ENCODE data around the gene CTSS.
"Not testable (repeated sequence)": the region's sequence is repeated elsewhere in the genome, so short reads cannot be mapped to it uniquely, and the experiment has no call there.

Gene CTSS

GRCh38 chr1:150762552-150762951 is 3.0 kb downstream of the CTSS start:
- H3K4me1 Mint-ChIP-seq (ENCODE audit: low read depth) = peaks cover 58% of the 10 kb centered on the region
- H3K27me3 Mint-ChIP-seq = no peaks in the 10 kb centered on the region
- peak overlapping the region; percentile 65 for H3K27ac Mint-ChIP-seq
- H3K9me3 Mint-ChIP-seq = no peaks in the 10 kb centered on the region
- H3K4me3 Mint-ChIP-seq = peak overlapping the region; percentile 70
- peaks cover 82% of the 10 kb centered on the region for H3K36me3 Mint-ChIP-seq (ENCODE audit: low read depth)
- intact Hi-C loops (cut with micrococcal nuclease) = loop anchor here (10.0 kb wide), 1 partner anchor 212 kb away; the partner anchor contains the start of gene CERS2

- H3K4me1 Mint-ChIP-seq (ENCODE audit: low read depth) = peaks cover 54% of the 10 kb centered on the region
- peaks cover 89% of the 10 kb centered on the region for H3K36me3 Mint-ChIP-seq (ENCODE audit: low read depth)
- no peaks in the 10 kb centered on the region for H3K9me3 Mint-ChIP-seq
- intact Hi-C loops (cut with micrococcal nuclease) = loop anchor here (10.0 kb wide), 1 partner anchor 213 kb away; the partner anchor contains the start of gene CERS2
- H3K27ac Mint-ChIP-seq = peak overlapping the region; percentile 76
- H3K27me3 Mint-ChIP-seq = no peaks in the 10 kb centered on the region
- no peak overlapping the region for H3K4me3 Mint-ChIP-seq
These were observed 3.8 kb downstream of the CTSS start for GRCh38 chr1:150761801-150762200.

- peaks cover 48% of the 10 kb centered on the region for H3K4me1 Mint-ChIP-seq (ENCODE audit: low read depth)
- no peaks in the 10 kb centered on the region for H3K27me3 Mint-ChIP-seq
- peak overlapping the region; percentile 72 for H3K4me3 Mint-ChIP-seq
- H3K9me3 Mint-ChIP-seq = no peaks in the 10 kb centered on the region
- H3K36me3 Mint-ChIP-seq (ENCODE audit: low read depth) = peaks cover 87% of the 10 kb centered on the region
- intact Hi-C loops (cut with micrococcal nuclease) = loop anchor here (1.0 to 10.0 kb wide), 2 partner anchors 53 to 215 kb away; partner anchors contain the start of gene CERS2
- peak overlapping the region; percentile 76 for H3K27ac Mint-ChIP-seq
These were observed 5.6 kb downstream of the CTSS start for GRCh38 chr1:150760013-150760412.

GRCh38 chr1:150753416-150753815 is 12.2 kb downstream of the CTSS start:
- Mint-ChIP-seq H3K4me3 (no peak overlapping the region), H3K4me1 (ENCODE audit: low read depth) (peaks cover 18% of the 10 kb centered on the region), H3K27ac (no peak overlapping the region), H3K9me3 (no peaks in the 10 kb centered on the region), H3K36me3 (ENCODE audit: low read depth) (peaks cover 22% of the 10 kb centered on the region), H3K27me3 (no peaks in the 10 kb centered on the region)
- intact Hi-C loops (cut with micrococcal nuclease) = loop anchor here (10.0 kb wide), 1 partner anchor 201 kb away; no protein-coding TSS in a partner anchor

GRCh38 chr1:150751443-150751842 is 14.1 kb downstream of the CTSS start:
- Mint-ChIP-seq H3K4me1 (ENCODE audit: low read depth) (peaks cover 17% of the 10 kb centered on the region), H3K4me3 (no peak overlapping the region), H3K27me3 (no peaks in the 10 kb centered on the region), H3K27ac (no peak overlapping the region), H3K9me3 (no peaks in the 10 kb centered on the region), H3K36me3 (ENCODE audit: low read depth) (peaks cover 2% of the 10 kb centered on the region)
- intact Hi-C loops (cut with micrococcal nuclease) = loop anchor here (10.0 kb wide), 1 partner anchor 203 kb away; no protein-coding TSS in a partner anchor

- Mint-ChIP-seq H3K27ac (no peak overlapping the region), H3K4me3 (no peak overlapping the region), H3K4me1 (ENCODE audit: low read depth) (peaks cover 17% of the 10 kb centered on the region), H3K9me3 (no peaks in the 10 kb centered on the region), H3K36me3 (ENCODE audit: low read depth) (no peaks in the 10 kb centered on the region), H3K27me3 (no peaks in the 10 kb centered on the region)
- intact Hi-C loops (cut with micrococcal nuclease) = loop anchor here (10.0 kb wide), 1 partner anchor 205 kb away; no protein-coding TSS in a partner anchor
These were observed 15.8 kb downstream of the CTSS start for GRCh38 chr1:150749720-150750311.

GRCh38 chr1:150748878-150749719 is 16.5 kb downstream of the CTSS start:
- H3K27me3 Mint-ChIP-seq = no peaks in the 10 kb centered on the region
- no peaks in the 10 kb centered on the region for H3K36me3 Mint-ChIP-seq (ENCODE audit: low read depth)
- peaks cover 17% of the 10 kb centered on the region for H3K4me1 Mint-ChIP-seq (ENCODE audit: low read depth)
- intact Hi-C loops (cut with micrococcal nuclease) = no loop called here
- no peaks in the 10 kb centered on the region for H3K9me3 Mint-ChIP-seq
- H3K27ac Mint-ChIP-seq = no peak overlapping the region
- H3K4me3 Mint-ChIP-seq = no peak overlapping the region

GRCh38 chr1:150730130-150730721 is 35.4 kb downstream of the CTSS start:
- Mint-ChIP-seq H3K27me3 (no peaks in the 10 kb centered on the region), H3K4me3 (no peak overlapping the region), H3K4me1 (ENCODE audit: low read depth) (no peaks in the 10 kb centered on the region), H3K36me3 (ENCODE audit: low read depth) (peaks cover 62% of the 10 kb centered on the region), H3K27ac (no peak overlapping the region), H3K9me3 (no peaks in the 10 kb centered on the region)
- intact Hi-C loops (cut with micrococcal nuclease) = no loop called here

- peaks cover 19% of the 10 kb centered on the region for H3K36me3 Mint-ChIP-seq (ENCODE audit: low read depth)
- no peaks in the 10 kb centered on the region for H3K4me1 Mint-ChIP-seq (ENCODE audit: low read depth)
- intact Hi-C loops (cut with micrococcal nuclease) = no loop called here
- no peak overlapping the region for H3K27ac Mint-ChIP-seq
- no peak overlapping the region for H3K4me3 Mint-ChIP-seq
- peaks cover 7% of the 10 kb centered on the region for H3K9me3 Mint-ChIP-seq
- H3K27me3 Mint-ChIP-seq = no peaks in the 10 kb centered on the region
These were observed 41.2 kb downstream of the CTSS start for GRCh38 chr1:150724336-150724735.

- Mint-ChIP-seq H3K4me1 (ENCODE audit: low read depth) (no peaks in the 10 kb centered on the region), H3K27ac (no peak within 1 kb of the TSS), H3K36me3 (ENCODE audit: low read depth) (peaks cover 11% of the 10 kb centered on the region), H3K27me3 (no peaks in the 10 kb centered on the region), H3K9me3 (peaks cover 7% of the 10 kb centered on the region), H3K4me3 (no peak within 1 kb of the TSS)
- intact Hi-C loops (cut with micrococcal nuclease) = no loop called here
These were observed 44.9 kb downstream of the CTSS start, which contains the start of gene HORMAD1 for GRCh38 chr1:150720703-150721102. HORMAD1 (minus strand) TSS chr1:150720895; CDS start chr1:150719505, 1,390 bp downstream.

GRCh38 chr1:150720098-150720497 is 45.5 kb downstream of the CTSS start:
- Mint-ChIP-seq H3K27ac (no peak overlapping the region), H3K4me1 (ENCODE audit: low read depth) (no peaks in the 10 kb centered on the region), H3K27me3 (no peaks in the 10 kb centered on the region), H3K9me3 (peaks cover 7% of the 10 kb centered on the region), H3K4me3 (no peak overlapping the region), H3K36me3 (ENCODE audit: low read depth) (peaks cover 8% of the 10 kb centered on the region)
- intact Hi-C loops (cut with micrococcal nuclease) = no loop called here

GRCh38 chr1:150718225-150718891 is 47.2 kb downstream of the CTSS start:
- Mint-ChIP-seq H3K9me3 (no peaks in the 10 kb centered on the region), H3K27ac (no peak overlapping the region), H3K27me3 (no peaks in the 10 kb centered on the region), H3K4me1 (ENCODE audit: low read depth) (no peaks in the 10 kb centered on the region), H3K36me3 (ENCODE audit: low read depth) (no peaks in the 10 kb centered on the region), H3K4me3 (no peak overlapping the region)
- intact Hi-C loops (cut with micrococcal nuclease) = no loop called here

GRCh38 chr1:150709031-150709430 is 56.5 kb downstream of the CTSS start:
- H3K36me3 Mint-ChIP-seq (ENCODE audit: low read depth); intact Hi-C loops (cut with micrococcal nuclease); H3K9me3 Mint-ChIP-seq; H3K27me3 Mint-ChIP-seq; H3K4me3 Mint-ChIP-seq; H3K4me1 Mint-ChIP-seq (ENCODE audit: low read depth); H3K27ac Mint-ChIP-seq: not testable (repeated sequence)
